HCT116 (cell line): Measurements from ENCODE around the gene ADAMTSL2. TPM values are rescaled to one million over a fixed set of nuclear protein-coding genes. Genes with fewer than 3 reads are reported as not detected.

Experiments
- ATAC-seq: fragments of 200-7000 bp; cut with Tn5 transposase; 2 replicates; pipeline ENCODE4 v1.9.1; 2020; ENCODE audit warnings: mild to moderate bottlenecking, moderate library complexity
- BruUV-seq: library from RNA; stranded (reverse); fragments of 400-500 nt; replicated peaks from 2 replicates; lab custom pipeline; 2021; lab: Mats Ljungman, UMichigan
- CTCF ChIA-PET: fragments of 300-600 bp; sonication (Branson Sonifier 250); formaldehyde crosslinking; loops from one replicate; lab custom pipeline; 2021; ENCODE audit warnings: antibody characterized with exemption; lab: Charles Lee
- POLR2A ChIA-PET: fragments of 300-600, 350-600 bp; sonication (Branson Sonifier 250); formaldehyde crosslinking; loops from one replicate; lab custom pipeline; 2021; ENCODE audit warnings: antibody characterized with exemption; lab: Charles Lee
- RAD21 ChIA-PET, 2 experiments: fragments of 300-600 bp; sonication (Branson Sonifier 250); formaldehyde crosslinking; loops; one replicate each; lab custom pipeline; 2023; ENCODE audit warnings: low total read pairs in 2 of 2; ENCODE audit not compliant: uncharacterized antibody in 2 of 2, unreplicated experiment in 2 of 2, low non-redundant PET in 1 of 2; lab: Charles Lee
- DNase-seq: peaks from one replicate; pipeline ENCODE4 v3.0.0-alpha.2; 2010; ENCODE audit warnings: low read depth, low spot score
- H2AFZ ChIP-seq: fragments of 200-600 bp; shearing (Covaris generic), sonication (generic); 2 replicates; pipeline ENCODE4 v1.6.1; 2017; ENCODE audit warnings: low read depth, mixed run types, mixed read lengths, antibody characterized with exemption, low read length; ENCODE audit not compliant: poor library complexity, severe bottlenecking
- H3K27ac ChIP-seq: 2 replicates; pipeline ENCODE4 v1.5.1; 2012; ENCODE audit warnings: low read depth, low read length
- H3K27me3 ChIP-seq: fragments of 200-600 bp; sonication (generic); 2 replicates; pipeline ENCODE4 v1.6.1; 2016; ENCODE audit warnings: mixed run types, low read length, mixed read lengths; ENCODE audit not compliant: insufficient read depth
- H3K36me3 ChIP-seq, 2 experiments: fragments of 200-500 bp in 1 of 2; fragments of 200-600 bp in 1 of 2; sonication (Bioruptor generic) in 1 of 2; sonication (generic) in 1 of 2; 2 replicates each; pipeline versions ENCODE4 v1.5.1 to v1.6.1; 2014 to 2016; ENCODE audit warnings: low read length in 2 of 2, inconsistent platforms in 1 of 2, mixed read lengths in 1 of 2, mixed run types in 1 of 2; ENCODE audit not compliant: insufficient read depth in 2 of 2, control insufficient read depth in 1 of 2
- H3K4me1 ChIP-seq, 2 experiments: fragments of 200-600 bp in 1 of 2; sonication (generic) in 1 of 2; 2 replicates each; pipeline versions ENCODE4 v1.5.1 to v1.6.1; 2012 to 2017; ENCODE audit warnings: low read length in 2 of 2, inconsistent platforms in 1 of 2, mild to moderate bottlenecking in 1 of 2, mixed read lengths in 1 of 2, mixed run types in 1 of 2, moderate library complexity in 1 of 2; ENCODE audit not compliant: insufficient read depth in 2 of 2, control insufficient read depth in 1 of 2
- H3K4me2 ChIP-seq: fragments of 200-600 bp; sonication (generic); 2 replicates; pipeline ENCODE4 v1.6.1; 2017; ENCODE audit warnings: mixed run types, low read length, mixed read lengths
- H3K4me3 ChIP-seq, 2 experiments: fragments of 200-600 bp in 1 of 2; sonication (generic) in 1 of 2; replicated peaks in 1 of 2; 2 replicates each; pipeline ENCODE4 v1.5.1; 2011 to 2016; ENCODE audit warnings: low read length in 2 of 2, control low read depth in 1 of 2, low read depth in 1 of 2, mild to moderate bottlenecking in 1 of 2, mixed read lengths in 1 of 2, mixed run types in 1 of 2
- H3K79me2 ChIP-seq: fragments of 200-600 bp; sonication (generic); 2 replicates; pipeline ENCODE4 v1.6.1; 2017; ENCODE audit warnings: mild to moderate bottlenecking, mixed run types, low read length, moderate library complexity, mixed read lengths; ENCODE audit not compliant: insufficient read depth
- H3K9ac ChIP-seq: fragments of 200-600 bp; sonication (generic); 2 replicates; pipeline ENCODE4 v1.6.1; 2016; ENCODE audit warnings: low read length, mixed read lengths
- H3K9me2 ChIP-seq: fragments of 200-600 bp; sonication (generic), shearing (Covaris generic); 2 replicates; pipeline ENCODE4 v1.6.1; 2017; ENCODE audit warnings: mixed run types, mild to moderate bottlenecking, moderate library complexity; ENCODE audit not compliant: insufficient read depth
- H3K9me3 ChIP-seq, 2 experiments: fragments of 200-500 bp in 1 of 2; fragments of 200-600 bp in 1 of 2; sonication (Bioruptor generic) in 1 of 2; sonication (generic) in 1 of 2; 2 replicates each; pipeline ENCODE4 v1.6.1; 2014 to 2017; ENCODE audit warnings: low read length in 2 of 2, mixed read lengths in 2 of 2, inconsistent platforms in 1 of 2, low read depth in 1 of 2, mild to moderate bottlenecking in 1 of 2, mixed run types in 1 of 2, moderate library complexity in 1 of 2; ENCODE audit not compliant: control insufficient read depth in 1 of 2, insufficient read depth in 1 of 2
- H4K20me1 ChIP-seq: fragments of 200-600 bp; sonication (generic), shearing (Covaris generic); 2 replicates; pipeline ENCODE4 v1.6.1; 2017; ENCODE audit warnings: mixed run types, mild to moderate bottlenecking, moderate library complexity; ENCODE audit not compliant: insufficient read depth
- ATF3 ChIP-seq: IDR thresholded peaks from 2 replicates; pipeline ENCODE4 v1.6.1; 2012
- EZH2 ChIP-seq: fragments of 200-600 bp; sonication (generic); IDR thresholded peaks from 2 replicates; pipeline ENCODE4 v1.6.1; 2017; ENCODE audit warnings: antibody characterized with exemption, mixed run types
- FOSL1 ChIP-seq: IDR thresholded peaks from 2 replicates; pipeline ENCODE4 v1.6.1; 2012; ENCODE audit warnings: low read depth
- MAX ChIP-seq: IDR thresholded peaks from 2 replicates; pipeline ENCODE4 v1.6.1; 2012
- POLR2AphosphoS5 ChIP-seq: IDR thresholded peaks from 2 replicates; pipeline ENCODE4 v1.6.1; 2011; ENCODE audit warnings: mild to moderate bottlenecking, low read depth, low read length, moderate library complexity
- SIN3A ChIP-seq: IDR thresholded peaks from 2 replicates; pipeline ENCODE4 v1.6.1; 2012; ENCODE audit warnings: low read depth
- ZBTB33 ChIP-seq: IDR thresholded peaks from 2 replicates; pipeline ENCODE4 v1.6.1; 2011; ENCODE audit warnings: mild to moderate bottlenecking, low read length, moderate library complexity; ENCODE audit not compliant: insufficient replicate concordance; ENCODE audit errors: extremely low read depth
- ZFX ChIP-seq: fragments of 450-650 bp; IDR thresholded peaks from 2 replicates; pipeline ENCODE4 v1.6.1; 2017
- ZNF274 ChIP-seq: fragments of 200-500 bp; sonication (Bioruptor generic); IDR thresholded peaks from 2 replicates; pipeline ENCODE4 v1.6.1; 2014; ENCODE audit warnings: mild to moderate bottlenecking, low read depth, low read length, inconsistent platforms
- intact Hi-C: fragments of 100-400 bp; cut with micrococcal nuclease; formaldehyde crosslinking; loops from 2 replicates; pipeline ENCODE4 v1.10.0; 2022
- total RNA-seq: library from RNA; stranded (reverse); gene quantifications from one replicate; pipeline ENCODE4 v1.2.1, GENCODE V29; 2021; ENCODE audit not compliant: unreplicated experiment
- TF ChIP-seq, protein P1 (sequence below), 3 experiments: fragments of 200-600 bp in 1 of 3; sonication (generic) in 1 of 3; IDR thresholded peaks in 2 of 3; conservative IDR thresholded peaks in 1 of 3; 2 replicates each; pipeline ENCODE4 v1.5.1; 2012 to 2017; ENCODE audit warnings: low read depth in 2 of 3, low read length in 2 of 3, antibody characterized with exemption in 1 of 3, borderline replicate concordance in 1 of 3, control low read depth in 1 of 3, mild to moderate bottlenecking in 1 of 3, mixed read lengths in 1 of 3, mixed run types in 1 of 3, moderate library complexity in 1 of 3; ENCODE audit not compliant: insufficient read depth in 1 of 3
- TF ChIP-seq, protein P2 (sequence below): IDR thresholded peaks from 2 replicates; pipeline ENCODE4 v1.6.1; 2012; ENCODE audit warnings: low read depth

Gene ADAMTSL2
- total RNA-seq, 1 experiment from 2014 or later: not detected

- TF ChIP-seq, protein P1, sequence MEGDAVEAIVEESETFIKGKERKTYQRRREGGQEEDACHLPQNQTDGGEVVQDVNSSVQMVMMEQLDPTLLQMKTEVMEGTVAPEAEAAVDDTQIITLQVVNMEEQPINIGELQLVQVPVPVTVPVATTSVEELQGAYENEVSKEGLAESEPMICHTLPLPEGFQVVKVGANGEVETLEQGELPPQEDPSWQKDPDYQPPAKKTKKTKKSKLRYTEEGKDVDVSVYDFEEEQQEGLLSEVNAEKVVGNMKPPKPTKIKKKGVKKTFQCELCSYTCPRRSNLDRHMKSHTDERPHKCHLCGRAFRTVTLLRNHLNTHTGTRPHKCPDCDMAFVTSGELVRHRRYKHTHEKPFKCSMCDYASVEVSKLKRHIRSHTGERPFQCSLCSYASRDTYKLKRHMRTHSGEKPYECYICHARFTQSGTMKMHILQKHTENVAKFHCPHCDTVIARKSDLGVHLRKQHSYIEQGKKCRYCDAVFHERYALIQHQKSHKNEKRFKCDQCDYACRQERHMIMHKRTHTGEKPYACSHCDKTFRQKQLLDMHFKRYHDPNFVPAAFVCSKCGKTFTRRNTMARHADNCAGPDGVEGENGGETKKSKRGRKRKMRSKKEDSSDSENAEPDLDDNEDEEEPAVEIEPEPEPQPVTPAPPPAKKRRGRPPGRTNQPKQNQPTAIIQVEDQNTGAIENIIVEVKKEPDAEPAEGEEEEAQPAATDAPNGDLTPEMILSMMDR (IDR thresholded peaks at IDR 0.05 in 2 of 3, conservative IDR thresholded peaks at IDR 0.05 in 1 of 3; ENCODE audit: borderline replicate concordance in 1 of 3, insufficient read depth in 1 of 3, low read depth in 2 of 3, low read length in 2 of 3): no peak
Measured at GRCh38 chr9:133561976-133562554, 27.6 kb downstream of the ADAMTSL2 start (continued).

DNA sequence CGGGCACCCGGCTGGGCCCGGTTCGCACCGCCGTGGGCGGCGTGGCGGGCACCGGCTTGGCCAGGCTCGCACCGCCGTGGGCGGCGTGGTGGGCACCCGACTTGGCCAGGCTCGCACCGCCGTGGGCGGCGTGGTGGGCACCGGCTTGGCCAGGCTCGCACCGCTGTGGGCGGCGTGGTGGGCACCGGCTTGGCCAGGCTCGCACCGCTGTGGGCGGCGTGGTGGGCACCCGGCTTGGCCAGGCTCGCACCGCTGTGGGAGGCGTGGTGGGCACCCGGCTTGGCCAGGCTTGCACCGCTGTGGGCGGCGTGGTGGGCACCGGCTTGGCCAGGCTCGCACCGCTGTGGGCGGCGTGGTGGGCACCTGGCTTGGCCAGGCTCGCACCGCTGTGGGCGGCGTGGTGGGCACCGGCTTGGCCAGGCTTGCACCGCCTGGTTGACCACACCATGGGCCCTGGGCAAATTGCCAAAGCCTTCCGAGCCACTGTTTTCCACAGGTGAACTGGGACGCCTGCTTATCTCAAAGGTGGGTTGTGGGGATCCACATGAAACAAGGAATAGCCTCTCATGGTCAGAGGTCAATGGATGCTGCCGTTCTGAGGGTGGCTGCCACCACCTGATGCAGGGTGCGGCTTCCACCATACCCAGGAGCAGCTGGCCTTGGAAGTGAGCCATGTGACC lies 28.2 kb downstream of the ADAMTSL2 start:
- H3K4me1 ChIP-seq: peaks cover 35% of the 10 kb centered on the region in 2 experiments
- intact Hi-C loops: no loop called here
- no peaks in the 10 kb centered on the region for H3K36me3 ChIP-seq
- no peak overlapping the region for H3K9ac ChIP-seq
- no peak for DNase-seq
- no peak overlapping the region; the same call in 1 of the 2 replicates for H3K27ac ChIP-seq
- no TSS peak for BruUV-seq
- no peaks in the 10 kb centered on the region for H3K9me3 ChIP-seq
- ATAC-seq: no peak
- H3K27me3 ChIP-seq: peaks cover 6% of the 10 kb centered on the region; the same call in 1 of the 2 replicates
- no peaks in the 10 kb centered on the region for H3K79me2 ChIP-seq
- no peaks in the 10 kb centered on the region for H4K20me1 ChIP-seq
- no peak overlapping the region for H2AFZ ChIP-seq
- H3K4me3 ChIP-seq: no peak overlapping the region
- RAD21 ChIA-PET: no interaction called here
- H3K9me2 ChIP-seq: no peaks in the 10 kb centered on the region
- CTCF ChIA-PET: no interaction called here
- POLR2A ChIA-PET: no interaction called here
- H3K4me2 ChIP-seq: peak overlapping the region; percentile 44; the same call in 1 of the 2 replicates
- no peak for TF ChIP-seq EZH2
- TF ChIP-seq, protein P1 (IDR thresholded peaks at IDR 0.05 in 2 of 3, conservative IDR thresholded peaks at IDR 0.05 in 1 of 3; ENCODE audit: borderline replicate concordance in 1 of 3, insufficient read depth in 1 of 3, low read depth in 2 of 3, low read length in 2 of 3): no peak
- TF ChIP-seq, protein P2, sequence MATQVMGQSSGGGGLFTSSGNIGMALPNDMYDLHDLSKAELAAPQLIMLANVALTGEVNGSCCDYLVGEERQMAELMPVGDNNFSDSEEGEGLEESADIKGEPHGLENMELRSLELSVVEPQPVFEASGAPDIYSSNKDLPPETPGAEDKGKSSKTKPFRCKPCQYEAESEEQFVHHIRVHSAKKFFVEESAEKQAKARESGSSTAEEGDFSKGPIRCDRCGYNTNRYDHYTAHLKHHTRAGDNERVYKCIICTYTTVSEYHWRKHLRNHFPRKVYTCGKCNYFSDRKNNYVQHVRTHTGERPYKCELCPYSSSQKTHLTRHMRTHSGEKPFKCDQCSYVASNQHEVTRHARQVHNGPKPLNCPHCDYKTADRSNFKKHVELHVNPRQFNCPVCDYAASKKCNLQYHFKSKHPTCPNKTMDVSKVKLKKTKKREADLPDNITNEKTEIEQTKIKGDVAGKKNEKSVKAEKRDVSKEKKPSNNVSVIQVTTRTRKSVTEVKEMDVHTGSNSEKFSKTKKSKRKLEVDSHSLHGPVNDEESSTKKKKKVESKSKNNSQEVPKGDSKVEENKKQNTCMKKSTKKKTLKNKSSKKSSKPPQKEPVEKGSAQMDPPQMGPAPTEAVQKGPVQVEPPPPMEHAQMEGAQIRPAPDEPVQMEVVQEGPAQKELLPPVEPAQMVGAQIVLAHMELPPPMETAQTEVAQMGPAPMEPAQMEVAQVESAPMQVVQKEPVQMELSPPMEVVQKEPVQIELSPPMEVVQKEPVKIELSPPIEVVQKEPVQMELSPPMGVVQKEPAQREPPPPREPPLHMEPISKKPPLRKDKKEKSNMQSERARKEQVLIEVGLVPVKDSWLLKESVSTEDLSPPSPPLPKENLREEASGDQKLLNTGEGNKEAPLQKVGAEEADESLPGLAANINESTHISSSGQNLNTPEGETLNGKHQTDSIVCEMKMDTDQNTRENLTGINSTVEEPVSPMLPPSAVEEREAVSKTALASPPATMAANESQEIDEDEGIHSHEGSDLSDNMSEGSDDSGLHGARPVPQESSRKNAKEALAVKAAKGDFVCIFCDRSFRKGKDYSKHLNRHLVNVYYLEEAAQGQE: no peak
- no peak for TF ChIP-seq ZFX
- TF ChIP-seq SIN3A: no peak
- no peak for TF ChIP-seq MAX
- no peak for TF ChIP-seq ZBTB33
- no peak for TF ChIP-seq POLR2AphosphoS5
- no peak for TF ChIP-seq ATF3
- TF ChIP-seq ZNF274: no peak
- no peak for TF ChIP-seq FOSL1
